ENCODE results near the gene SLC25A26. TPM values are rescaled to one million over a fixed set of nuclear protein-coding genes. Genes with fewer than 3 reads are reported as not detected.

The SLC25A26 gene
- total RNA-seq, 2 experiments from 2014 or later = 11.7 to 12.0 TPM

GRCh38 chr3:66233033-66233432, 12.2 kb downstream of the SLC25A26 start:
- Mint-ChIP-seq H3K4me1 (peaks cover 6% of the 10 kb centered on the region), H3K27me3 (no peaks in the 10 kb centered on the region), H3K27ac (no peak overlapping the region), H3K9me3 (peaks cover 29% of the 10 kb centered on the region), H3K36me3 (ENCODE audit: low read depth) (peaks cover 33% of the 10 kb centered on the region), H3K4me3 (no peak overlapping the region)
- DNase-seq = no peak
- ChIA-PET CTCF (no interaction called here), POLR2A (no interaction called here)

- ChIA-PET POLR2A (interaction anchor here (0.6 kb wide), 1 partner anchor 12 kb away, joined by 4 read pairs; no protein-coding TSS in a partner anchor), CTCF (interaction anchor here (1.4 kb wide), 2 partner anchors 14 to 17 kb away, joined by 4 to 5 read pairs; no protein-coding TSS in a partner anchor)
Observed at GRCh38 chr3:66236281-66236680, 15.5 kb downstream of the SLC25A26 start.

DNA sequence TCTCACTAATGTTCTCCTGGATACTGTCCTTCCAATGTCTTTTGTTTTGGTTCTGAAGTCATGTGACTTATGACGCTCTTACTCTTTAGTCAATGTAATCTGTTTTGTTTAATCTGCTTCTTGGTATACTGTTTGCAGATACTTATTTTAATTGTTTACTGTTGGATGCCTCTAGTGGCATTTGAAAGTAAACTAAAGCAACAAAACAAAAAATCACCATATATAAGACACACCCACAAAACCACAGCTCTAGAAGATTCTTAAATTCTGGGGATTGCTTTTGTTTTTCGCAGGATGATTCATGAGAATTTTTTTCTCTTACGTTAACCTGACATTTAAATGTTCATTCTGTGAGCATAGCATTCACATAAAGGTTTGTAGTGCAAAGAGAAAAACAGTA, 16.8 kb downstream of the SLC25A26 start:
- ChIA-PET CTCF (interaction anchor here (1.0 kb wide), 1 partner anchor 12 kb away, joined by 4 read pairs; no protein-coding TSS in a partner anchor), POLR2A (no interaction called here)
- peaks cover 56% of the 10 kb centered on the region for H3K36me3 Mint-ChIP-seq (ENCODE audit: low read depth)
- H3K27me3 Mint-ChIP-seq = no peaks in the 10 kb centered on the region
- H3K4me3 Mint-ChIP-seq = no peak overlapping the region
- H3K4me1 Mint-ChIP-seq = peaks cover 22% of the 10 kb centered on the region
- no peak overlapping the region for H3K27ac Mint-ChIP-seq
- no peak for DNase-seq
- peaks cover 38% of the 10 kb centered on the region for H3K9me3 Mint-ChIP-seq

More at GRCh38 chr3:66236281-66236680, 15.5 kb downstream of the SLC25A26 start:
- Mint-ChIP-seq H3K27ac (no peak overlapping the region), H3K36me3 (ENCODE audit: low read depth) (peaks cover 45% of the 10 kb centered on the region), H3K9me3 (peaks cover 38% of the 10 kb centered on the region), H3K4me1 (peaks cover 17% of the 10 kb centered on the region), H3K27me3 (no peaks in the 10 kb centered on the region), H3K4me3 (no peak overlapping the region)
- no peak for DNase-seq

- Mint-ChIP-seq H3K27ac (no peak overlapping the region), H3K36me3 (ENCODE audit: low read depth) (peaks cover 67% of the 10 kb centered on the region), H3K9me3 (peaks cover 33% of the 10 kb centered on the region), H3K4me3 (no peak overlapping the region), H3K27me3 (no peaks in the 10 kb centered on the region), H3K4me1 (peaks cover 22% of the 10 kb centered on the region)
- no peak for DNase-seq
- ChIA-PET CTCF (interaction anchor here (1.0 to 1.3 kb wide), 2 partner anchors 10 to 12 kb away, joined by 3 read pairs; no protein-coding TSS in a partner anchor), POLR2A (no interaction called here)
Observed at GRCh38 chr3:66239513-66240123, 18.8 kb downstream of the SLC25A26 start.

DNA sequence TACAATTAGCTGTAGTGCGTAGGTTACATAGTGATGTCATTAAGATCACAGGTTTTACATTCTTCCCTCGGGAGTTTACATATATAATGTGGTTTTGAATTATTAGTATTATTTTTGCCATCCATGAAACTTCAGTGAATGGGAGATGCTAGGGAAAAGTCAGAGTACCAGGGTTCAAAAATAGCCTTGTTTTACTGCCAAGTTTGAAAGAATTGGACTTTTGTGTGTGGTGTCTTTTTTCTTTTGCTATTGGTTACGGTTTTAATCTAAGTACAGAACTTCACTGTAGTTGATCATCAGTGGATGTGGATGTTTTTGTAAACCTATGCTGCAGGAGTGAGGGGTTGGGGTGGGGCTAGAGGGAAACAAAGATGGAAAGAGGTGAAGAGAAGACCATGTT, 20.7 kb downstream of the SLC25A26 start:
- POLR2A ChIA-PET = no interaction called here
- H3K27ac Mint-ChIP-seq = no peak overlapping the region
- peaks cover 26% of the 10 kb centered on the region for H3K9me3 Mint-ChIP-seq
- peaks cover 63% of the 10 kb centered on the region for H3K36me3 Mint-ChIP-seq (ENCODE audit: low read depth)
- no peak overlapping the region for H3K4me3 Mint-ChIP-seq
- peaks cover 22% of the 10 kb centered on the region for H3K4me1 Mint-ChIP-seq
- CTCF ChIA-PET = no interaction called here
- DNase-seq = no peak
- no peaks in the 10 kb centered on the region for H3K27me3 Mint-ChIP-seq

DNA sequence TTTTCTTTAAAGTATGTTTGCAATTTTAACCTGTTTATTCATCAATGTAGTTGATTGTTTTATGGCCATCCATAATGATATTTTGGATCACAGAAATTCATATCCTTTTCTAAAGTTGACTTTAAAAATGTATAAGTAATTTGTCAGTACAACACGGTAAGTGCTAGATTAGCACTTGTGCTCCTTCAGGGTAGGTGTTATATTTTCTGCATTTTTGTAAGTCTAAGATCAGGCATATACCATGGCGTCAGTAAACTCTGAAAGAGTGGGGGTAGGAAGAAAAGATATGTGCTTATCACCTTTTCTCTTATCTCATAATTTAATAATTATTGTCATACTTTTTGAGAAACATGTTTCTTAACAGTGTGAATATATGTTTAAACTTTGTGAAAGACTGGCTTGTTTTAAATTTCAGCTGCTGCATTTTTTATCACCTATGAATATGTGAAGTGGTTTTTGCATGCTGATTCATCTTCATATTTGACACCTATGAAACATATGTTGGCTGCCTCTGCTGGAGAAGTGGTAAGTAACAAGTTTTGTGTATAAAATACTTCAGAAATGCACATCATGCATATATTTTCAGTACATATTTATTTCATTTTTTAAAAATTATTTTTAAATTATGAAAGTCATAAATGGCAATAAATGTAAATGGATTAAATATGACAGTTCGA, 22.1 kb downstream of the SLC25A26 start:
- H3K4me3 Mint-ChIP-seq = no peak overlapping the region
- peaks cover 53% of the 10 kb centered on the region for H3K36me3 Mint-ChIP-seq (ENCODE audit: low read depth)
- H3K27me3 Mint-ChIP-seq = no peaks in the 10 kb centered on the region
- DNase-seq = no peak
- H3K9me3 Mint-ChIP-seq = peaks cover 17% of the 10 kb centered on the region
- ChIA-PET CTCF (interaction anchor here (0.8 to 1.5 kb wide), 3 partner anchors 9 to 19 kb away, joined by 3 to 4 read pairs (median 4); no protein-coding TSS in a partner anchor), POLR2A (no interaction called here)
- H3K4me1 Mint-ChIP-seq = peaks cover 20% of the 10 kb centered on the region
- H3K27ac Mint-ChIP-seq = no peak overlapping the region

DNA sequence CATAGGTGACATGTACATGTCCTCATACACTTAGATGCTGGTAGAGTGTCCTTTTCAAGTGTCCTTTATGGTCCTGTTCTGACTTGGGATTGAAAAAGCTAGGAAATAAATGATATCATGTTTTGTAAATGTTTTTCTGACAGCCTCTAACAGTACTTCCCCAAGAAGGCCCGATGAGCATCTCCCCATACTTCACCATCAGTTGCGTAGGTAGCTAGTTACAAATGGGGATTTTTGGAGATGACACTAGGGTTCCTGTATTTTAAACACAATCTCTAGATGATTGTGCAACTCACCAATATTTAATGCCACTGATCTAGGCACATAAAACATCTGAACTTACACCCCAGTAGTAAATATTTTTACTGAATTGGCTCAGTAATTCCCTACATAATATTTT, 27.8 kb downstream of the SLC25A26 start:
- H3K9me3 Mint-ChIP-seq = no peaks in the 10 kb centered on the region
- no peak overlapping the region for H3K27ac Mint-ChIP-seq
- no peaks in the 10 kb centered on the region for H3K4me1 Mint-ChIP-seq
- H3K36me3 Mint-ChIP-seq (ENCODE audit: low read depth) = peaks cover 16% of the 10 kb centered on the region
- no peaks in the 10 kb centered on the region for H3K27me3 Mint-ChIP-seq
- no peak overlapping the region for H3K4me3 Mint-ChIP-seq
- ChIA-PET CTCF (interaction anchor here (0.6 kb wide), 1 partner anchor 18 kb away, joined by 3 read pairs; no protein-coding TSS in a partner anchor), POLR2A (interaction anchor here (0.6 kb wide), 1 partner anchor 13 kb away, joined by 4 read pairs; no protein-coding TSS in a partner anchor)
- DNase-seq = no peak

DNA sequence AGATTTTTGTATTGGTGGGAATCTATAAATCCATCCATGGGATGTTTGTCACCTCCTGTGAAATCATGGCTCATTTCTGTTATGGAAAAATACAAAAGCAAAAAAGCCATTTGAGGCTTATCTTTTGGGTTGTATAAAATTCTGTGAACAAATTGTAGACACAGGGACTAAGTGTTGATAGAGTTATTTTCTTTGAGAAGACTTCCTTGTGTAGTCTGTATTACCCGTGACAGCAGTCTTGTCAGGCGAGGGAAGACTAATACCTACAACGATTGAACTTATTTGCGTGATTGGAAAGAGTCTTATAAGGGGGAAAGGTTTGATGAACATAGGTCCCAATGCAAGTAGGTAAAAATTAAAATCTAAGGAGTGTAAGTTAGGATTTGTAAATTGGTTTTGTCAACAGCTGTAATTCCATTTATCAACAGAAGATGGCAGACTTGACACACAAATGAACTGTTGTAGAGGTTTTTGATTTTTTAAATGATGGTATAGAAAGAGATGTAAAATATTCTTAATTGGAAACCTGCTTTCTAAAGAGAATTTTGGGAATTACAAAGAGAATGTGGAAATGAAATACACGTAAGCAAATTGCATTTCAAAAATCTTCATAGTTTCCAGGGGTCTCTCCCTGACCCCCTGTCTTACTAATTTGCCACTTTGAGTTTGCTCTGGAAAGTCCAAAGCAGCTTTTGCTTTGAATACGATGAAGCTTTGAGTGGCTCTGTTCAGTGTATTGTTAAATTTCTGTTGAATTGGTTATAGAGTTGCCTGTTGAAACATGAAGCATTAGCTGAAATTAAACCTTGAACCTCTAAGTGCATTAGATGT, 33.2 kb downstream of the SLC25A26 start:
- peak; percentile 16 for DNase-seq
- ChIA-PET CTCF (interaction anchor here (1.0 to 1.6 kb wide), 8 partner anchors 10 to 568 kb away, joined by 3 to 11 read pairs (median 3); no protein-coding TSS in a partner anchor), POLR2A (no interaction called here)
- Mint-ChIP-seq H3K27me3 (no peaks in the 10 kb centered on the region), H3K36me3 (ENCODE audit: low read depth) (peaks cover 3% of the 10 kb centered on the region), H3K4me3 (no peak overlapping the region), H3K4me1 (peaks cover 2% of the 10 kb centered on the region), H3K27ac (no peak overlapping the region), H3K9me3 (no peaks in the 10 kb centered on the region)

GRCh38 chr3:66255865-66256264, 35.1 kb downstream of the SLC25A26 start:
- CTCF ChIA-PET = no interaction called here
- no peak for DNase-seq

DNA sequence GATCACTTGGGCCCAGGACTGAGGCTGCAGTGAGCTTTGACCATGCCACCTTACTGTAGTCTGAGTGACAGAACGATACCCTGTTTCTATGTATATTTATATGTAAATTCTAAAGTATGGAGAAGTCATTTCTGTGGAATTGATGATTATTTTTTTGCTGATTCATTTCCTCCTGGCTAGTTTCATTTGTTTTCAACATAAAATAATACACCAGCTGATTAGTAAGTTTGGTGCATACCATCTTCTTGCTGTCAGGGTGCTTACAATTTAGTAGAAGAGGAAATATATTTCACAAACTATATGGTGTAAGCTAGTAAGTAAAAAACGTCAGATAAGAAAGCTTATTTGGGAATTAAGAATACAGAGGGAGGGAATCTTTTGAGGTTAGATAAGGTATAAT, 36.0 kb downstream of the SLC25A26 start:
- no peak overlapping the region for H3K4me3 Mint-ChIP-seq
- peaks cover 2% of the 10 kb centered on the region for H3K4me1 Mint-ChIP-seq
- no peak overlapping the region for H3K27ac Mint-ChIP-seq
- no peaks in the 10 kb centered on the region for H3K9me3 Mint-ChIP-seq
- H3K27me3 Mint-ChIP-seq = no peaks in the 10 kb centered on the region
- DNase-seq = no peak
- H3K36me3 Mint-ChIP-seq (ENCODE audit: low read depth) = no peaks in the 10 kb centered on the region
- CTCF ChIA-PET = no interaction called here
- POLR2A ChIA-PET = no interaction called here

More at GRCh38 chr3:66255865-66256264, 35.1 kb downstream of the SLC25A26 start:
- Mint-ChIP-seq H3K4me3 (no peak overlapping the region), H3K9me3 (no peaks in the 10 kb centered on the region), H3K27ac (no peak overlapping the region), H3K27me3 (no peaks in the 10 kb centered on the region), H3K36me3 (ENCODE audit: low read depth) (no peaks in the 10 kb centered on the region), H3K4me1 (peaks cover 2% of the 10 kb centered on the region)
- POLR2A ChIA-PET = no interaction called here

- Mint-ChIP-seq H3K27ac (no peak overlapping the region), H3K36me3 (ENCODE audit: low read depth) (no peaks in the 10 kb centered on the region), H3K27me3 (no peaks in the 10 kb centered on the region), H3K4me1 (peaks cover 2% of the 10 kb centered on the region), H3K9me3 (no peaks in the 10 kb centered on the region), H3K4me3 (no peak overlapping the region)
- no peak for DNase-seq
- POLR2A ChIA-PET = no interaction called here
- CTCF ChIA-PET = no interaction called here
Observed at GRCh38 chr3:66259566-66260255, 38.9 kb downstream of the SLC25A26 start.

DNA sequence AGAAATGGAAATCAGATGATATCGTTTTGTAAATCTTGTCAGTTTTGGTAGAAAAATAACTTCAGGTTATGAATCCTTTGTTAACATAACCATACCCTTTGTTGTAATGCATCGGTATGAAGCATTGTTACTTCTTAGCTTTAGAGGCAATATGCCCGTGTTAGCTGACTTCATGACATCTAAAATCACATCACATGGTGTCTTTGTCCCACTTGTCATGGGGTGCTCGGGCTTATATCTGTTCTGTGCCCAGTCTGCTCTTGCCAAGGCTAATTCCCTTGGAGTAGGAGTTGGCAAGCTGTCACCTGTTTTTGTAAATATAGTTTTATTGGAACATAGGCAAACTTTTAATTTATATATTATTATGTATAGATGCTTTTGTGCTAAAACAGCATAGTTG, 39.6 kb downstream of the SLC25A26 start:
- no peak for DNase-seq
- no peaks in the 10 kb centered on the region for H3K36me3 Mint-ChIP-seq (ENCODE audit: low read depth)
- no peaks in the 10 kb centered on the region for H3K9me3 Mint-ChIP-seq
- H3K4me1 Mint-ChIP-seq = peaks cover 2% of the 10 kb centered on the region
- H3K27ac Mint-ChIP-seq = no peak overlapping the region
- H3K27me3 Mint-ChIP-seq = no peaks in the 10 kb centered on the region
- H3K4me3 Mint-ChIP-seq = no peak overlapping the region
- POLR2A ChIA-PET = no interaction called here
- CTCF ChIA-PET = no interaction called here
